ENCODE data around the gene IFI30. TPM values are rescaled to one million over a fixed set of nuclear protein-coding genes. Genes with fewer than 3 reads are reported as not detected.

Gene IFI30
- total and polyA plus RNA-seq, 2 donors (not counting 3 experiments of a cell fraction or from before 2014, with no cell fraction given): 1.1 to 1.6 TPM

GRCh38 chr19:18218159-18218558 is 44.5 kb downstream of the IFI30 start:
- H3K4me3 ChIP-seq (replicated peaks in 1 of 3; ENCODE audit: insufficient read depth in 1 of 3, low read depth in 1 of 3, low read length in 3 of 3): no peak overlapping the region
- no peak overlapping the region for H3K4me2 ChIP-seq (ENCODE audit: insufficient read depth, low read length)
- H3K79me2 ChIP-seq (ENCODE audit: control insufficient read depth, insufficient read depth, low read length): no peaks in the 10 kb centered on the region
- no peaks in the 10 kb centered on the region for H4K20me1 ChIP-seq (replicated peaks; ENCODE audit: control insufficient read depth, extremely low read depth, insufficient read depth, low read length)
- H2AFZ ChIP-seq (ENCODE audit: low read depth, low read length): no peak overlapping the region
- POLR2A ChIA-PET: no interaction called here
- no peak overlapping the region for H3K27ac ChIP-seq (ENCODE audit: insufficient read depth, low read depth, low read length)
- H3K9me1 ChIP-seq (replicated peaks; ENCODE audit: control insufficient read depth, extremely low read depth, insufficient read depth, low read length): no peaks in the 10 kb centered on the region
- peaks cover 0 to 2% of the 10 kb centered on the region in 2 experiments for H3K27me3 ChIP-seq (ENCODE audit: control insufficient read depth in 2 of 2, insufficient read depth in 2 of 2, low read length in 2 of 2)
- dilution Hi-C loops (cut with MboI; ENCODE audit: extremely low pct_ligation_motif_present, low sequenced_read_pairs): no loop called here
- TF ChIP-seq EZH2 (IDR thresholded peaks at IDR 0.05; ENCODE audit: borderline replicate concordance, low read depth, low read length, severe bottlenecking) (no peak), POLR2A (IDR thresholded peaks at IDR 0.05; ENCODE audit: low read depth, low read length) (no peak), MYC (IDR thresholded peaks at IDR 0.05; ENCODE audit: low read depth, low read length) (no peak), GATA2 (IDR thresholded peaks at IDR 0.05; ENCODE audit: insufficient read depth, insufficient read length, low read depth, low read length) (no peak), FOS (IDR thresholded peaks at IDR 0.05; ENCODE audit: borderline replicate concordance, insufficient read depth, low read length) (no peak), JUN (IDR thresholded peaks at IDR 0.05; ENCODE audit: borderline replicate concordance, insufficient read depth, insufficient read length, low read depth) (no peak), POLR2AphosphoS5 (IDR thresholded peaks at IDR 0.05; ENCODE audit: insufficient read depth, low read depth, low read length) (no peak)
- TF ChIP-seq, protein P1, sequence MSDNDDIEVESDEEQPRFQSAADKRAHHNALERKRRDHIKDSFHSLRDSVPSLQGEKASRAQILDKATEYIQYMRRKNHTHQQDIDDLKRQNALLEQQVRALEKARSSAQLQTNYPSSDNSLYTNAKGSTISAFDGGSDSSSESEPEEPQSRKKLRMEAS (IDR thresholded peaks at IDR 0.05; ENCODE audit: insufficient read depth, insufficient read length): no peak
- TF ChIP-seq, protein P2, sequence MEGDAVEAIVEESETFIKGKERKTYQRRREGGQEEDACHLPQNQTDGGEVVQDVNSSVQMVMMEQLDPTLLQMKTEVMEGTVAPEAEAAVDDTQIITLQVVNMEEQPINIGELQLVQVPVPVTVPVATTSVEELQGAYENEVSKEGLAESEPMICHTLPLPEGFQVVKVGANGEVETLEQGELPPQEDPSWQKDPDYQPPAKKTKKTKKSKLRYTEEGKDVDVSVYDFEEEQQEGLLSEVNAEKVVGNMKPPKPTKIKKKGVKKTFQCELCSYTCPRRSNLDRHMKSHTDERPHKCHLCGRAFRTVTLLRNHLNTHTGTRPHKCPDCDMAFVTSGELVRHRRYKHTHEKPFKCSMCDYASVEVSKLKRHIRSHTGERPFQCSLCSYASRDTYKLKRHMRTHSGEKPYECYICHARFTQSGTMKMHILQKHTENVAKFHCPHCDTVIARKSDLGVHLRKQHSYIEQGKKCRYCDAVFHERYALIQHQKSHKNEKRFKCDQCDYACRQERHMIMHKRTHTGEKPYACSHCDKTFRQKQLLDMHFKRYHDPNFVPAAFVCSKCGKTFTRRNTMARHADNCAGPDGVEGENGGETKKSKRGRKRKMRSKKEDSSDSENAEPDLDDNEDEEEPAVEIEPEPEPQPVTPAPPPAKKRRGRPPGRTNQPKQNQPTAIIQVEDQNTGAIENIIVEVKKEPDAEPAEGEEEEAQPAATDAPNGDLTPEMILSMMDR (IDR thresholded peaks at IDR 0.05; ENCODE audit: extremely low read depth in 1 of 2, insufficient read depth in 1 of 2, low read depth in 1 of 2, low read length in 2 of 2): no peak
- no peaks in the 10 kb centered on the region for H3K9me3 ChIP-seq (replicated peaks; ENCODE audit: control insufficient read depth, insufficient read depth, low read length)
- CTCF ChIA-PET: interaction anchor here (3.9 kb wide), 1 partner anchor 10 kb away, joined by 18 read pairs; no protein-coding TSS in a partner anchor
- FAIRE-seq: no peak
- intact Hi-C loops (cut with micrococcal nuclease): no loop called here
- no peak for DNase-seq (ENCODE audit: low read depth, low spot score)
- H3K9ac ChIP-seq (replicated peaks; ENCODE audit: extremely low read depth, insufficient read depth, low read length): no peak overlapping the region
- BruUV-seq (replicated peaks): no TSS peak
- H3K4me1 ChIP-seq (ENCODE audit: control insufficient read depth, extremely low read depth, insufficient read depth, low read length): no peaks in the 10 kb centered on the region
- H3K36me3 ChIP-seq (ENCODE audit: control insufficient read depth in 2 of 2, extremely low read depth in 1 of 2, insufficient read depth in 2 of 2, low read length in 2 of 2): no peaks in the 10 kb centered on the region

All from endothelial cell of umbilical vein (primary cell).